Liver (tissue), 9 donors: ENCODE data around the gene SPAG9. TPM values are rescaled to one million over a fixed set of nuclear protein-coding genes. Genes with fewer than 3 reads are reported as not detected.

Experiments
- DNase-seq: peaks from one replicate; pipeline ENCODE4 v3.0.0-alpha.2; 2017; ENCODE audit warnings: low spot score
- H3K27ac ChIP-seq, 2 donors: one replicate each; pipeline ENCODE4 v1.7.0; 2013; ENCODE audit warnings: inconsistent platforms in 2 of 2, low read length in 2 of 2, control low read depth in 1 of 2, low read depth in 1 of 2, mild to moderate bottlenecking in 1 of 2
- H3K27me3 ChIP-seq, 4 donors: one replicate each; pipeline versions ENCODE4 v1.6.1 to v1.7.0; 2013; ENCODE audit warnings: low read length in 3 of 4, inconsistent platforms in 1 of 4, mild to moderate bottlenecking in 1 of 4, moderate library complexity in 1 of 4; ENCODE audit not compliant: control insufficient read depth in 4 of 4, insufficient read depth in 4 of 4
- H3K36me3 ChIP-seq, 4 donors: one replicate each; pipeline versions ENCODE4 v1.6.1 to v1.7.0; 2013; ENCODE audit warnings: low read length in 3 of 4, mild to moderate bottlenecking in 3 of 4, low read depth in 1 of 4, moderate library complexity in 1 of 4; ENCODE audit not compliant: control insufficient read depth in 4 of 4, insufficient read depth in 3 of 4
- H3K4me1 ChIP-seq, 4 donors: one replicate each; pipeline versions ENCODE4 v1.6.1 to v1.7.0; 2013; ENCODE audit warnings: low read length in 3 of 4, mild to moderate bottlenecking in 3 of 4, moderate library complexity in 1 of 4; ENCODE audit not compliant: control insufficient read depth in 4 of 4, insufficient read depth in 4 of 4
- H3K4me3 ChIP-seq, 3 donors: one replicate each; pipeline versions ENCODE4 v1.6.1 to v1.7.0; 2013; ENCODE audit warnings: low read length in 3 of 3, control low read depth in 1 of 3, low read depth in 1 of 3, mild to moderate bottlenecking in 1 of 3
- H3K9ac ChIP-seq, 2 donors: one replicate each; pipeline ENCODE4 v1.7.0; 2013; ENCODE audit warnings: low read length in 2 of 2, mild to moderate bottlenecking in 2 of 2, moderate library complexity in 2 of 2, control low read depth in 1 of 2, low read depth in 1 of 2
- H3K9me3 ChIP-seq, 4 donors: one replicate each; pipeline versions ENCODE4 v1.6.1 to v1.7.0; 2013; ENCODE audit warnings: low read length in 3 of 4; ENCODE audit not compliant: control insufficient read depth in 4 of 4
- ATF3 ChIP-seq: IDR thresholded peaks from 2 replicates; pipeline ENCODE4 v1.6.1; 2016; ENCODE audit warnings: antibody characterized with exemption
- CTCF ChIP-seq: fragments of 150-350 bp; IDR thresholded peaks from 2 replicates; pipeline ENCODE4 v1.5.1; 2017; ENCODE audit warnings: improper control_type of control experiment, low read depth, low read length; ENCODE audit not compliant: missing input control
- FOXA1 ChIP-seq: IDR thresholded peaks from 2 replicates; pipeline ENCODE4 v1.6.1; 2016; ENCODE audit warnings: antibody characterized with exemption
- FOXA2 ChIP-seq: IDR thresholded peaks from 2 replicates; pipeline ENCODE4 v1.6.1; 2016; ENCODE audit warnings: antibody characterized with exemption
- GABPA ChIP-seq, 2 donors: IDR thresholded peaks in 1 of 2; conservative IDR thresholded peaks in 1 of 2; 2 replicates each; pipeline ENCODE4 v1.6.1; 2016; ENCODE audit warnings: antibody characterized with exemption in 2 of 2, mild to moderate bottlenecking in 1 of 2, moderate library complexity in 1 of 2
- HNF4G ChIP-seq: IDR thresholded peaks from 2 replicates; pipeline ENCODE4 v1.6.1; 2016; ENCODE audit warnings: antibody characterized with exemption
- JUND ChIP-seq, 2 donors: IDR thresholded peaks; 2 replicates each; pipeline ENCODE4 v1.6.1; 2016; ENCODE audit warnings: antibody characterized with exemption in 2 of 2
- NR2F2 ChIP-seq: IDR thresholded peaks from 2 replicates; pipeline ENCODE4 v1.6.1; 2016; ENCODE audit warnings: antibody characterized with exemption
- RAD21 ChIP-seq, 2 donors: IDR thresholded peaks; 2 replicates each; pipeline ENCODE4 v1.6.1; 2016; ENCODE audit warnings: antibody characterized with exemption in 2 of 2, mild to moderate bottlenecking in 2 of 2
- RXRA ChIP-seq, 2 donors: IDR thresholded peaks; 2 replicates each; pipeline ENCODE4 v1.6.1; 2017 to 2018; ENCODE audit warnings: antibody characterized with exemption in 2 of 2, mild to moderate bottlenecking in 1 of 2
- SP1 ChIP-seq: IDR thresholded peaks from 2 replicates; pipeline ENCODE4 v1.6.1; 2018; ENCODE audit warnings: antibody characterized with exemption, mild to moderate bottlenecking
- TAF1 ChIP-seq: conservative IDR thresholded peaks from 2 replicates; pipeline ENCODE4 v1.6.1; 2016; ENCODE audit warnings: antibody characterized with exemption, mild to moderate bottlenecking
- YY1 ChIP-seq: IDR thresholded peaks from 2 replicates; pipeline ENCODE4 v1.6.1; 2016; ENCODE audit warnings: antibody characterized with exemption, mild to moderate bottlenecking
- ZBTB33 ChIP-seq: IDR thresholded peaks from 2 replicates; pipeline ENCODE4 v1.6.1; 2016; ENCODE audit warnings: antibody characterized with exemption
- WGBS: extraction: QIAGEN DNeasy Blood & Tissue Kit; methylation state at CpG from one replicate; pipeline ENCODE4 v1.1.7; 2013; 5-methylcytosine and 5-hydroxymethylcytosine counted together
- polyA plus RNA-seq, 2 donors: library from polyadenylated mRNA; stranded (reverse) in 1 of 2; unstranded in 1 of 2; fragments of 200-250 nt in 1 of 2; fragments of >200 nt in 1 of 2; fragmentation: Nextera tagmentation in 1 of 2; extraction: Ambion mirVana in 1 of 2; gene quantifications; one replicate each; pipeline versions ENCODE4 v1.2.1 to v1.2.3, GENCODE V29; 2013 to 2015
- total RNA-seq, 2 donors: library from RNA; depleted of rRNA; stranded (reverse); fragments of >200 nt; gene quantifications; one replicate each; pipeline ENCODE4 v1.2.3, GENCODE V29; 2014
- donor health status: healthy.
- donor health status: healthy.
- donor health status: healthy.
- donor health status: healthy.
- donor health status: healthy.

SPAG9 gene
- total and polyA plus RNA-seq, 4 donors = 12.0 to 94.0 (median 18.4) TPM

- H3K27ac ChIP-seq = no peak overlapping the region
- no peak overlapping the region for H3K9ac ChIP-seq
- H3K4me3 ChIP-seq = no peak overlapping the region
- TF ChIP-seq RXRA (IDR thresholded peaks at IDR 0.05) (no peak), SP1 (no peak), ATF3 (no peak)
- peaks cover 0 to 7% (median 2%) of the 10 kb centered on the region in 4 donors for H3K4me1 ChIP-seq
- H3K27me3 ChIP-seq = no peaks in the 10 kb centered on the region
- WGBS = 58% methylated on average over 2 of the region's 2 CpGs
- no peak for DNase-seq
- H3K36me3 ChIP-seq = peaks cover 3 to 46% (median 36%) of the 10 kb centered on the region in 4 donors
- no peaks in the 10 kb centered on the region for H3K9me3 ChIP-seq
Observed at GRCh38 chr17:50976951-50977472, 143.7 kb downstream of the SPAG9 start.

- WGBS = 95% methylated on average over 7 of the region's 7 CpGs
- TF ChIP-seq GABPA (IDR thresholded peaks at IDR 0.05 in 1 of 2, conservative IDR thresholded peaks at IDR 0.05 in 1 of 2) (no peak), FOXA1 (no peak), RAD21 (IDR thresholded peaks at IDR 0.05) (no peak), SP1 (no peak), YY1 (no peak), HNF4G (no peak), TAF1 (no peak), ZBTB33 (no peak), RXRA (IDR thresholded peaks at IDR 0.05) (no peak), NR2F2 (no peak), JUND (IDR thresholded peaks at IDR 0.05) (no peak), CTCF (no peak), FOXA2 (no peak), ATF3 (no peak)
- DNase-seq = no peak
- Histone ChIP-seq H3K27me3 (no peaks in the 10 kb centered on the region), H3K9ac (no peak overlapping the region), H3K36me3 (peaks cover 3 to 40% (median 26%) of the 10 kb centered on the region in 4 donors), H3K4me1 (peaks cover 2 to 12% (median 7%) of the 10 kb centered on the region in 4 donors), H3K27ac (no peak overlapping the region), H3K9me3 (no peaks in the 10 kb centered on the region), H3K4me3 (no peak overlapping the region)
Observed at GRCh38 chr17:50973557-50974494, 146.8 kb downstream of the SPAG9 start.
